Choroid plexus epithelial cell (primary cell): ENCODE results near the gene TMEM106C.

Source experiments
- DNase-seq: peaks from one replicate; pipeline ENCODE4 v3.0.0-alpha.2; 2010; ENCODE audit warnings: low read depth
- H3K4me3 ChIP-seq: 2 replicates; pipeline ENCODE4 v1.5.1; 2011; ENCODE audit warnings: low read depth, mild to moderate bottlenecking, control low read depth, low read length, moderate library complexity
- TF ChIP-seq, protein P1 (sequence below): conservative IDR thresholded peaks from 2 replicates; pipeline ENCODE4 v1.5.1; 2011; ENCODE audit warnings: low read depth, mild to moderate bottlenecking, control low read depth, inconsistent platforms, low read length, moderate library complexity

The TMEM106C gene

DNA sequence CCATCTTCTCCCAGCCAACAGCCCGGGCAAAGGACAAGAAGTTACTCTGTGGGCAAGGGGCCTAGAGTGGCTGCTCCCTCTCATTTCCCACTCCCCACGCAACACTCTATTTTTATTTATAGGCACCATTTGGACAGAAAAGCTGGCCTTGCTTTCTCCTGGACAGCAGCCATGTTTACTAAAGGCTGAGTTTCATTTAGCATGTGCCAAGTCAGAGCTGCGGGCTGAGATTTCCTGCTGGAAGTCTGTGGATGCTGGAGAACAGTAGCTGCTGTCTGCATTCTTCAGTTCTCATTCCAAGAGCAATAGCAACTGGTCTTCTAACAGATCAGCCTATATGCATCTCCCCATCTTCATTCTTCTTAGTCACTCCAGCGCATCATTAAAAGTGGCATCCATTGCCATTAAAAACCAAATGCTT lies 32.6 kb downstream of the TMEM106C start:
- TF ChIP-seq, protein P1, sequence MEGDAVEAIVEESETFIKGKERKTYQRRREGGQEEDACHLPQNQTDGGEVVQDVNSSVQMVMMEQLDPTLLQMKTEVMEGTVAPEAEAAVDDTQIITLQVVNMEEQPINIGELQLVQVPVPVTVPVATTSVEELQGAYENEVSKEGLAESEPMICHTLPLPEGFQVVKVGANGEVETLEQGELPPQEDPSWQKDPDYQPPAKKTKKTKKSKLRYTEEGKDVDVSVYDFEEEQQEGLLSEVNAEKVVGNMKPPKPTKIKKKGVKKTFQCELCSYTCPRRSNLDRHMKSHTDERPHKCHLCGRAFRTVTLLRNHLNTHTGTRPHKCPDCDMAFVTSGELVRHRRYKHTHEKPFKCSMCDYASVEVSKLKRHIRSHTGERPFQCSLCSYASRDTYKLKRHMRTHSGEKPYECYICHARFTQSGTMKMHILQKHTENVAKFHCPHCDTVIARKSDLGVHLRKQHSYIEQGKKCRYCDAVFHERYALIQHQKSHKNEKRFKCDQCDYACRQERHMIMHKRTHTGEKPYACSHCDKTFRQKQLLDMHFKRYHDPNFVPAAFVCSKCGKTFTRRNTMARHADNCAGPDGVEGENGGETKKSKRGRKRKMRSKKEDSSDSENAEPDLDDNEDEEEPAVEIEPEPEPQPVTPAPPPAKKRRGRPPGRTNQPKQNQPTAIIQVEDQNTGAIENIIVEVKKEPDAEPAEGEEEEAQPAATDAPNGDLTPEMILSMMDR: no peak
- peak; percentile 73 for DNase-seq

DNA sequence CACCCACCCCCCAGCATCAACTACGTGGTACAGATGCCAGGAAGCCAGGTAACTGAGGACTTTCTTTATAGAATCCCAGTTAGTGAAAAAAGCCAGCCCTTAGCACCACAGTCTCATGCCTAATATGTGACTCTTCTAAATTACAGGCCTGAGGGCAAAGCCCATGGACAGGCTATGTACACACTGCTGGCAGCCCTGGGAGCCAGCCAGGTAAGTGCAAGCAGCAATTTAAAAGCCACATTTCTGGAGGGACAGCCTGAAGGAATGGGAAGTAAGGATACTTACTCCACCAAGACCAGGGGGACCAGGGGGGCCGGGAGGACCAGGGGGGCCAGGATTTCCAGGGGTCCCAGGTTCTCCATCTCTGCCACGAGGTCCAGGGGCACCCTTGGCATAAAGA lies 33.9 kb downstream of the TMEM106C start:
- no peak overlapping the region for H3K4me3 ChIP-seq
- DNase-seq: no peak
- TF ChIP-seq, protein P1: no peak

More for the DNA sequence above, 32.6 kb downstream of the TMEM106C start:
- no peak overlapping the region for H3K4me3 ChIP-seq

DNA sequence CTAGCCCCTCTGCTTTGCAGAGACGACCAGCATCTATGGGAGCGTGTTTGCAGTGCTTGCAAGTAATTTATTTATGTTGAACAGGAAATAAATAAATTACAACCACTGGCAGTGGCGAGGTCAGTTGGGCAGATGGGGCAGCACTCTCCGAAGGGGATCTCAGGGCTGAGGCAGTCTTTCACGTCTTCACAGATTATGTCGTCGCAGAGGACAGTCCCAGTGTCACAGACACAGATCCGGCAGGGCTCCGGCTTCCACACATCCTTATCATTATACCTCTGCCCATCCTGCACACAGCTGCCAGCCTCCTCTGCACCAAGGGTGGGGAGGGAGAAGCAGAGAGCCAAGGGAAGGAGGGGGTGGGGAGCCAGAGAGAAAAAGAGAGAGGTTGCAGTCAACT lies 36.4 kb downstream of the TMEM106C start:
- H3K4me3 ChIP-seq: no peak overlapping the region
- TF ChIP-seq, protein P1: no peak
- DNase-seq: no peak

DNA sequence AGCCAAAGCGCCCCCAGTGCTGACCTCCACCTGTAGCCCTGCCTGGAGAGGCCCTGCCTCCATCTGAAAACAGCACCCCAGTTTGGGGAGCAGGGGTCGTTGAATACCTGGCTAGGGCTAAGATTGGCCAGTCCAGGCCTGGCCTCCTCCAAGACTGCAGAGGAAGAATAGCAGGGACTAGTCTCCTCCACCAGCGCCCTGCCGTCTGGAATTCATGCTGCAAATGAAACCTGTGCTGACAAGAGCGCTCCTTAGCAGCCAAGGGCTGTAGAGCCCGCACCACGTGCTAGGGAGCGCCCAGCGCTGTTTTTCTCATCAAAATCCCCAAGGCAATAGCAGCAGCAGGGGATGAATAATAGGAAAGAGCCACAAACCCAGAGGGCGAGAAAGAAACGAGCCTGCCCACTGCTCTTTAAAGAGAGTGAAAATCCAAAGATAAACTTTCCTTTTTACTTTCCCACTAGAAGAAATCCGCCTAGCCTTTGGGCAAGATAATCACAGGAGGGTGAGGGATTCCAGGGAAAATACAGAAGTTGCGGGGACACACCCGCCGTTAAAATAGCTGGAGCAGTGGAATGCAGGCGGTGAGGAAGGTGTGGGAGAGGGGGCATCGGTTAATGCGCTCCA lies 37.6 kb downstream of the TMEM106C start:
- TF ChIP-seq, protein P1: peak; percentile 21
- H3K4me3 ChIP-seq: peak overlapping the region; percentile 50
- DNase-seq: peak; percentile 76

DNA sequence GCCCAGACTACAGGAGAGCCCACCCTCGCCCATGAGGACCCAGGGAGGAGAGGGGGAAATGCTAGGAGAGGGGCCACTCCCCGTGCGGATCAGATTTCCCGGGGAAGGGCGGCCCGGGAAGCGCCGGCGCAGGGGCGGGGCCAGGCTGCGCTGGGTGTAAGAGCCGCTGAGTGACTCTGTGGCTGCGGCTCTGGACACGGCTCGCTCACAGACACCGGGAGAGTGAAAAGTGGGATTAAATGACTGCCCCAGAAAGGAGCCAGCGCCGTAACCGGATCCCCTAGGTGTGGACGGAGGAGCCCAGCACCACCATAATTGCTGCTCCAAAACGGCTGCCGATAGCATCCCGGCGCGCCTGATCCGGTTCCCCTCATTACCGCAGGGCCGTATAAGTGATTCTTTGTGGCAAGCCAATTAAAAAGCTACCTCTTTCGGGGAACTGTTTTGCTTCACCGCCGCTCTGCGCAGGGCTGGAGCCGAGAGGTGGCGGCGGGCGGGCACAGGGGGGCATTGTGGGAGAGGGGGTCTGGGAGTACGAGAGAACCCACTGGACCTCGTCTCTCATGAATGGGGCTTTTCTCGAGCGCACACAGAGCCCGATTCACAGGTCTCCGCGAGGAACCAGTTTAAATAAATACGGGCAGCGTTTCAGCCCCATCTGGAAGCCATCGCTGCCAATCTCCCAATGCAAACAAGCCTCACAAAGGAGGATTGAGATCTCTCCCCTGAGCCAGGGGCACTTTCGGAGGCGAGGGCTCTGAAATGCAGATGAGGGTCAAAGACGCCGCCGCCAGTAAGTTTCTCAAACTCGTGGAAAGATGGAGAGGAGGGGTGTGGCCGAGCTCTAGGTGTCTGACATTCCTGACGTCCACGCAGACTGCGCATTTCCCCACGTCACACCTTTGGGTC lies 38.4 kb downstream of the TMEM106C start:
- peak overlapping the region; percentile 50 for H3K4me3 ChIP-seq
- TF ChIP-seq, protein P1: no peak
- DNase-seq: no peak

DNA sequence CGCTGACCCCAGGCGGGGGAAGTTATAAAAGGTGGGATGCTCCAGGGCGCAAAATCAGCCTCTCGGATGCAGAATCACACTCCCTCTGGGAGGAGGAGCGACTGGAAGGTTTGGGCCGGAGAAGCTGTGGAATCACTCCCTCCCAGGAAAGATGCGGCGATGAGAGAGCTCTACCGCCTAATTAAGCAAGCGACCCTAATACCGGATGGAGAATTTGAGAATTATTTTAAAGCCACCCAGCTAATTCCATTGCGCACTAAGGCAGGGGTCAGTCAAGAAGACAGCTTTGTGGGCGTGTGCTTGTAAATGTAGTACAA lies 39.0 kb downstream of the TMEM106C start:
- H3K4me3 ChIP-seq: peak overlapping the region; percentile 50
- TF ChIP-seq, protein P1: no peak
- DNase-seq: no peak
